ENCODE measurements around the gene MAPK7.

Gene MAPK7

DNA sequence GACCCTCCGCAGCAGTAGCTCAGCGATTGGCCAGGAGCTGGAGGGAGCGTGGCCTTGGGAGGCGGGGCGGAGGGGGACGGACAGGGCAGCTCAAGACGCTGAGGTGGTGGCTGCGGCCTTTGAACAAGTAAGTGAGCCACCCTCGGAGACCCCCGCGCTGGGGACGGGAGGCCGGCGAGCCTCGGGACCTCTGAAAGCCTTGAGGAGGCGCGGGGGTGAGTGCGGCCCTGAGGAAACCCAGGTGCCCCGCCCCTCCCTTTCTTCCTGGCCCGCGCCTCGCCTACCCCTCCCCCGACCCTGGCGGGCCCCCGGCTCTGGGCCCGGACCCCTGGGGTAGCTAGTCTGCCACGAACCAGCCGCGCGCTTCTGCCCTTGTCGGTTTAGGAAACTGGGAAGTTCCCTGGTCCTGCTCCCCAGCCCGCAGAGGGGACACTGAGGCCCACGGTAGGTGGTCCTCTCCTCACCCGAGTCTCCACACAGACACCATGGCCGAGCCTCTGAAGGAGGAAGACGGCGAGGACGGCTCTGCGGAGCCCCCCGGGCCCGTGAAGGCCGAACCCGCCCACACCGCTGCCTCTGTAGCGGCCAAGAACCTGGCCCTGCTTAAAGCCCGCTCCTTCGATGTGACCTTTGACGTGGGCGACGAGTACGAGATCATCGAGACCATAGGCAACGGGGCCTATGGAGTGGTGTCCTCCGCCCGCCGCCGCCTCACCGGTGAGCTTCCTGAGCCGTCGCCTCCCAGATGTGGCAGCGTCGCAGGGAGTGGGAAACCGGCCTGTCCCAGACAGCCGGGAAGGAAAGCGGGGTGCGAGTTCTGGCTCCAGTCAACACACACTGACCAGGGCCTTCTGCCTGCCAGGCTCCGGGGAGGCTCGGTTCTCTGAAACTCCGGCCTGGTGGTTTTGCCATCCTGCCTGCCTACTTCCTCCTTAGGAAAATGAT, at the start of gene MAPK7:
TSS of gene MAPK7 (plus strand) at position 83 of the 945 bp plus-strand sequence. CDS start at position 486, 403 bp downstream.
- Histone ChIP-seq H3K4me3 (ENCODE audit: low read depth in 1 of 2, low read length in 1 of 2) (peak within 1 kb of the TSS; percentile 79 to 90), H3K27me3 (no peaks in the 10 kb centered on the region), H3K9me3 (no peaks in the 10 kb centered on the region), H3K36me3 (peaks cover 44% of the 10 kb centered on the region), H3K27ac (peak within 1 kb of the TSS; percentile 93), H3K4me1 (ENCODE audit: control insufficient read depth in 1 of 2, insufficient read depth in 1 of 2, low read depth in 1 of 2, low read length in 1 of 2) (peaks cover 22% of the 10 kb centered on the region in 2 experiments)
- TF ChIP-seq, protein P1, sequence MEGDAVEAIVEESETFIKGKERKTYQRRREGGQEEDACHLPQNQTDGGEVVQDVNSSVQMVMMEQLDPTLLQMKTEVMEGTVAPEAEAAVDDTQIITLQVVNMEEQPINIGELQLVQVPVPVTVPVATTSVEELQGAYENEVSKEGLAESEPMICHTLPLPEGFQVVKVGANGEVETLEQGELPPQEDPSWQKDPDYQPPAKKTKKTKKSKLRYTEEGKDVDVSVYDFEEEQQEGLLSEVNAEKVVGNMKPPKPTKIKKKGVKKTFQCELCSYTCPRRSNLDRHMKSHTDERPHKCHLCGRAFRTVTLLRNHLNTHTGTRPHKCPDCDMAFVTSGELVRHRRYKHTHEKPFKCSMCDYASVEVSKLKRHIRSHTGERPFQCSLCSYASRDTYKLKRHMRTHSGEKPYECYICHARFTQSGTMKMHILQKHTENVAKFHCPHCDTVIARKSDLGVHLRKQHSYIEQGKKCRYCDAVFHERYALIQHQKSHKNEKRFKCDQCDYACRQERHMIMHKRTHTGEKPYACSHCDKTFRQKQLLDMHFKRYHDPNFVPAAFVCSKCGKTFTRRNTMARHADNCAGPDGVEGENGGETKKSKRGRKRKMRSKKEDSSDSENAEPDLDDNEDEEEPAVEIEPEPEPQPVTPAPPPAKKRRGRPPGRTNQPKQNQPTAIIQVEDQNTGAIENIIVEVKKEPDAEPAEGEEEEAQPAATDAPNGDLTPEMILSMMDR (IDR thresholded peaks at IDR 0.05) = no peak

DNA sequence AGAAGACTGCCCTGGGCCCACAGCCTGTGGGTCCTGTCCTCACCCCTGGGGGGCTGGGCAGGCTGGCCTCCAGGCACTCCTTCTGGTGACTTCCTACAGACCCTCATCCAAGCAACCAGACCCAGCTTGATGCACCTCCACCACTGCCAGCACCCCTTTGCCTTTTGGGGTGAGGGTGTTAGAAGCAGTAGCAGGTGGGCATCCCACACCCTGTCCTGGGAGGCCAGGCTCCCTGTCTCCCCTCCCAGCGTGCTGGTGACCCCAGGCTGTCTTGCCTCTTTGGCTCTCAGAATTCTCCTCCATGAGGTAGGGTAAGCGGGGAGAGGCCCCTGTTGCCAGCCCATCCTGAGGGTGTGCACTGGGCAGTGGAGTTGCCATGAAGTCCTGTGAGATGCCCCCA, 49.2 kb upstream of the MAPK7 start:
- Histone ChIP-seq H3K27ac (no peak overlapping the region), H3K4me1 (ENCODE audit: control insufficient read depth in 1 of 2, insufficient read depth in 1 of 2, low read depth in 1 of 2, low read length in 1 of 2) (no peaks in the 10 kb centered on the region), H3K36me3 (no peaks in the 10 kb centered on the region), H3K27me3 (peaks cover 38% of the 10 kb centered on the region), H3K9me3 (no peaks in the 10 kb centered on the region), H3K4me3 (ENCODE audit: low read depth in 1 of 2, low read length in 1 of 2) (no peak overlapping the region)
- TF ChIP-seq, protein P1 (IDR thresholded peaks at IDR 0.05) = no peak

DNA sequence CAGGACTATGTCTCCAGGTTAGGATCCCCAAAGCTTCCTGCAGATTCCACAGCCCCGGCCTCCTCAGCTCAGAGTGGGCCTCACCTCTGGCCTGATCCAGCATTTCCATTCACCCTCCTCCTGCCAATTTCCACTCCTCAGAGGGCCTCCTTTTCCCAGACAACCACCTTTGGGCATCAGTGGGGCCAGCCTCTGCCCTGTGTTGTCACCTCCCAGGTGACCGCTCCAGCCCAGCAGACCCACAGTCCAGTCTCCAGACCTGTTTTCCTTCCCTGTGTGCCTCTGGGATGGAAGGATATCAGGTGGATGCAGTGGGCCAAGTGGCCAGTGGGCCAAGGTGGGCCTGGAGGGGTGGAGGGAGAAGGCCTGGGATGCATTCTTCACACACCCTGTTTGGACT, 48.5 kb upstream of the MAPK7 start:
- Histone ChIP-seq H3K9me3 (no peaks in the 10 kb centered on the region), H3K27me3 (peaks cover 33% of the 10 kb centered on the region), H3K27ac (no peak overlapping the region), H3K4me1 (ENCODE audit: control insufficient read depth in 1 of 2, insufficient read depth in 1 of 2, low read depth in 1 of 2, low read length in 1 of 2) (no peaks in the 10 kb centered on the region), H3K4me3 (ENCODE audit: low read depth in 1 of 2, low read length in 1 of 2) (no peak overlapping the region), H3K36me3 (no peaks in the 10 kb centered on the region)
- TF ChIP-seq, protein P1 (IDR thresholded peaks at IDR 0.05) = no peak

DNA sequence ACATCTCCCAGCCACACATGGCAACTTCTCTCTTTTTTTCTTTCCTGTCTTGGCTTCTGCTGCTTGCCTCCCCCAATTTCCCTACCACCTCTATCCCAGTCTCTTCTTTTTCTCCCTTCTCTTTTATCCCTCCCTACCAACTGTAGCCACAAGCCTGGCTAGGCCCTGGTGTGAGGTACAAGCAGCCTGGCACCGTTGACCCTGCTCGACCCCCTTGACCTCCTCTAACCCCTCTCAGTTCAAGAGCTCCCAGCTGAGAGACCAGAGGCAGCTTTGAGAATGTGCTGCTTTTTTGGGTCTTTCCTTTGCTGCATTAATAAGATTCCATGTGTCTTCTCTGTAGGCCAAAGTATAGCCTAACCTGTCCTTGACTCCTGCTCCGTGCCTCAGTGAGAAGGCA, 48.0 kb upstream of the MAPK7 start:
- Histone ChIP-seq H3K4me3 (ENCODE audit: low read depth in 1 of 2, low read length in 1 of 2) (no peak overlapping the region), H3K36me3 (no peaks in the 10 kb centered on the region), H3K4me1 (ENCODE audit: control insufficient read depth in 1 of 2, insufficient read depth in 1 of 2, low read depth in 1 of 2, low read length in 1 of 2) (no peaks in the 10 kb centered on the region), H3K9me3 (no peaks in the 10 kb centered on the region), H3K27ac (no peak overlapping the region), H3K27me3 (peaks cover 31% of the 10 kb centered on the region)
- TF ChIP-seq, protein P1 (IDR thresholded peaks at IDR 0.05) = no peak

DNA sequence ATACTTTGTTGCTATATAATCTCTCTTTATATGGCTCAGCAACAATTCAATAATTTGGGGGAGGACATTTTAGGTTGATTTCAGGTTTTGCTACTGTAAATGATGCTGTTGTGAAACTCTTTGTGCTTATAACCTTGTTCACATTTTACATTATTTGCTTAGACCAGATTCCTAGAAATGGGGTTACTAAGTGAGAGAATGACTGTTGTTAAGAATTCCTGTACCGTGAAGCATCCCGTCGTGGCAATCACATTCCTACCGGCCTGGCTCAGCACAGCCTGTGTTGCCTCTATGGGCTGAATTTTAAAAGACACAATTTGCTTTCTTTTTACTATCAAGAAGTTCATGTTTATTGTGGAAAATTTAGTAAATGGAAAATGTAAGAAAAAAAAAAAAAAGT, 47.2 kb upstream of the MAPK7 start:
- Histone ChIP-seq H3K4me1 (ENCODE audit: control insufficient read depth in 1 of 2, insufficient read depth in 1 of 2, low read depth in 1 of 2, low read length in 1 of 2) (no peaks in the 10 kb centered on the region), H3K36me3 (no peaks in the 10 kb centered on the region), H3K27me3 (peaks cover 39% of the 10 kb centered on the region), H3K9me3 (no peaks in the 10 kb centered on the region), H3K4me3 (ENCODE audit: low read depth in 1 of 2, low read length in 1 of 2) (no peak overlapping the region), H3K27ac (no peak overlapping the region)
- TF ChIP-seq, protein P1 (IDR thresholded peaks at IDR 0.05) = no peak
